RWPE2 (cell line): Measurements from ENCODE around the gene KCNK13.

ENCODE experiments used
- ATAC-seq: fragments of 200-7000 bp; cut with Tn5 transposase; 3 replicates; pipeline ENCODE4 v1.9.1; 2021; ENCODE audit warnings: low read depth
- DNase-seq: peaks from one replicate; pipeline ENCODE4 v3.0.0-alpha.2; 2020; ENCODE audit warnings: low spot score
- H3K27ac ChIP-seq: fragments of 450-650 bp; 2 replicates; pipeline ENCODE4 v1.5.1; 2017; ENCODE audit warnings: mild to moderate bottlenecking; ENCODE audit not compliant: poor library complexity, severe bottlenecking
- H3K27me3 ChIP-seq: fragments of 250-450 bp; sonication (Bioruptor Pico); 2 replicates; pipeline ENCODE4 v1.5.1; 2021; ENCODE audit warnings: mild to moderate bottlenecking, moderate library complexity; ENCODE audit not compliant: insufficient read depth, poor library complexity, severe bottlenecking
- H3K36me3 ChIP-seq: fragments of 250-450 bp; sonication (Bioruptor Pico); 2 replicates; pipeline ENCODE4 v1.5.1; 2020; ENCODE audit warnings: low read depth, mild to moderate bottlenecking, moderate library complexity
- H3K4me1 ChIP-seq: fragments of 250-450 bp; sonication (Bioruptor Pico); 2 replicates; pipeline ENCODE4 v1.5.1; 2021; ENCODE audit warnings: mild to moderate bottlenecking, moderate library complexity; ENCODE audit not compliant: insufficient read depth, poor library complexity, severe bottlenecking
- H3K4me3 ChIP-seq: fragments of 250-450 bp; sonication (Bioruptor Pico); 2 replicates; pipeline ENCODE4 v1.5.1; 2021; ENCODE audit warnings: mild to moderate bottlenecking, moderate library complexity; ENCODE audit not compliant: severe bottlenecking
- H3K9me3 ChIP-seq: fragments of 250-450 bp; sonication (Bioruptor Pico); 2 replicates; pipeline ENCODE4 v1.5.1; 2021; ENCODE audit warnings: mild to moderate bottlenecking, moderate library complexity; ENCODE audit not compliant: severe bottlenecking
- TF ChIP-seq, protein P1 (sequence below): fragments of 450-650 bp; IDR thresholded peaks from one replicate; pipeline ENCODE4 v1.5.1; 2017; ENCODE audit warnings: mild to moderate bottlenecking, moderate library complexity; ENCODE audit not compliant: poor library complexity, severe bottlenecking

KCNK13 gene

DNA sequence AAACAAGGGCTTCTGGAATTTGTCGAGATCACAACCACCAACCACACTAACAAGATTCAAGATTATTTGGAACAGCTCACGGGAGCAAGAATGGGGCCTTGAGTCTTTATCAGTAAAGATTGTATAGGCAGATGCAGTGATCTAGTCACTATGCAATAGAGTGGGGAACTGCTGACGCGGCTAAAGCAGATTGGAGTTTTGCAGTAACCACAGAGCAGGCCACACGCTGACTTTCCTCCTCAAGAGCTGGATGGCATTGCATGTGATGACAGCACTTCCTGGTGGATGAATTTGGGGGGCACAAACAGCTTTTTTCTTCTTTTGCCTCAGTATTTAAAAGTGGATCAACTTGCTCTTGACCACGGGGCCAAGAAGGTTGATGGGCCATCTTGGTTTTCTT lies 46.0 kb downstream of the KCNK13 start:
- Histone ChIP-seq H3K36me3 (no peaks in the 10 kb centered on the region), H3K9me3 (no peaks in the 10 kb centered on the region), H3K27me3 (no peaks in the 10 kb centered on the region), H3K4me3 (no peak overlapping the region), H3K4me1 (peaks cover 10% of the 10 kb centered on the region), H3K27ac (no peak overlapping the region)
- no peak for ATAC-seq
- no peak for DNase-seq
- TF ChIP-seq, protein P1, sequence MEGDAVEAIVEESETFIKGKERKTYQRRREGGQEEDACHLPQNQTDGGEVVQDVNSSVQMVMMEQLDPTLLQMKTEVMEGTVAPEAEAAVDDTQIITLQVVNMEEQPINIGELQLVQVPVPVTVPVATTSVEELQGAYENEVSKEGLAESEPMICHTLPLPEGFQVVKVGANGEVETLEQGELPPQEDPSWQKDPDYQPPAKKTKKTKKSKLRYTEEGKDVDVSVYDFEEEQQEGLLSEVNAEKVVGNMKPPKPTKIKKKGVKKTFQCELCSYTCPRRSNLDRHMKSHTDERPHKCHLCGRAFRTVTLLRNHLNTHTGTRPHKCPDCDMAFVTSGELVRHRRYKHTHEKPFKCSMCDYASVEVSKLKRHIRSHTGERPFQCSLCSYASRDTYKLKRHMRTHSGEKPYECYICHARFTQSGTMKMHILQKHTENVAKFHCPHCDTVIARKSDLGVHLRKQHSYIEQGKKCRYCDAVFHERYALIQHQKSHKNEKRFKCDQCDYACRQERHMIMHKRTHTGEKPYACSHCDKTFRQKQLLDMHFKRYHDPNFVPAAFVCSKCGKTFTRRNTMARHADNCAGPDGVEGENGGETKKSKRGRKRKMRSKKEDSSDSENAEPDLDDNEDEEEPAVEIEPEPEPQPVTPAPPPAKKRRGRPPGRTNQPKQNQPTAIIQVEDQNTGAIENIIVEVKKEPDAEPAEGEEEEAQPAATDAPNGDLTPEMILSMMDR, result no peak

- Histone ChIP-seq H3K36me3 (no peaks in the 10 kb centered on the region), H3K4me3 (no peak overlapping the region), H3K27me3 (peaks cover 10% of the 10 kb centered on the region), H3K27ac (no peak overlapping the region), H3K4me1 (peaks cover 10% of the 10 kb centered on the region), H3K9me3 (no peaks in the 10 kb centered on the region)
- peak; percentile 24; the same call in 2 of the 3 replicates for ATAC-seq
- DNase-seq, result no peak
- TF ChIP-seq, protein P1, result peak; percentile 43
Measured at GRCh38 chr14:90109858-90110257, 48.1 kb downstream of the KCNK13 start.

DNA sequence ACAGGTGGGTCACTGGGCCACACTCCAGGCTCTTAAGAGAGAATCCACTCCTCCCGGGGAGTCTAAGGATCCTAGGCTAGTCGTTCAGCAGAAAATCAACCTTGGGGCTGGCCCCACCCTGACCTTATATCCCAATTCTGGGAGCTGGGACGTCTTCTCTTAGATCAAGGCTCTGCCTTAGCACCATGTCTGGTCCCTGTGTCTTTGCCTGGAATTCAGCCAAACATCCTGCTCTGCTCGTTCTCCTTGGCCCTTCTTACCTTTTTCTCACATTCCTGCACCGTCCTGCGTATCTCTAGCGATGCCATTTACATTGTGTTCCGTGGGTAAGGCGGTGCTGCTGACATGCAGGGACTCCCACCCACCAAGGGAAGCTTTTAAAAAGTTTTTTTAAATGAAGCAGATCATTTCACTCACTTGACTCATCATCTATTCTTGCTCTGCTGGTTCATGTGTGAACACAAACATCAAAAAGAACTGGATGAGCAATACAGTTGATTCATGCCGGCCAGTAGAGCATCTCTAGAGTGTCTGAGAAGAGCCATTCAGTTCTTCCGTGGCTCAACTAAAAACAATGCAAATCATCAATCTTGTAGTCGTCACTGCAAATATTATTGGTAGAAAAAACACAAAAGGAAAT lies 50.2 kb downstream of the KCNK13 start:
- TF ChIP-seq, protein P1, result no peak
- no peak overlapping the region for H3K27ac ChIP-seq
- H3K36me3 ChIP-seq, result no peaks in the 10 kb centered on the region
- H3K9me3 ChIP-seq, result no peaks in the 10 kb centered on the region
- no peak overlapping the region for H3K4me3 ChIP-seq
- ATAC-seq, result peak; percentile 98
- H3K27me3 ChIP-seq, result peaks cover 18% of the 10 kb centered on the region
- peaks cover 10% of the 10 kb centered on the region for H3K4me1 ChIP-seq
- no peak for DNase-seq

DNA sequence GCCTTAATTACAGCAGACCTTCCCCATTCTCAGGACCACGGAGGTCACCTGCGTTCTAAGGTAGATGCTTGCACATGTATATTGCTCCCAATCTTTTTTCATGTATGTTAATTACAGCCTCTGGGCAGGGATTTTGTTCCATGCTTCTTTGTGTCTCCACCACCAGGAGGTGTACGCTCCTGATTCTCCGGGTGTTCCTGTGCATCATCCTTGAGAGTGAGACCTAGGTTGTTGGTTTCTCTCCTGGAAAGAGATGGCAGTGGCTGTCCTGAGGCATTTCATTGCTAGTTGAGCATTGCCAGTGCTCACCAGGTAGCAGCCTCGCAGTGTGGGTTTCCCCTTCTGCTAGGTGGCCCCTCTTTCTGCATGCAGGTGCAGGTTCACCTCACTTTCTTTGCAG lies 52.8 kb downstream of the KCNK13 start:
- no peak for ATAC-seq
- H3K27ac ChIP-seq, result no peak overlapping the region
- TF ChIP-seq, protein P1, result no peak
- H3K9me3 ChIP-seq, result no peaks in the 10 kb centered on the region
- DNase-seq, result no peak
- peaks cover 10% of the 10 kb centered on the region for H3K4me1 ChIP-seq
- no peak overlapping the region for H3K4me3 ChIP-seq
- peaks cover 22% of the 10 kb centered on the region for H3K27me3 ChIP-seq
- H3K36me3 ChIP-seq, result no peaks in the 10 kb centered on the region

DNA sequence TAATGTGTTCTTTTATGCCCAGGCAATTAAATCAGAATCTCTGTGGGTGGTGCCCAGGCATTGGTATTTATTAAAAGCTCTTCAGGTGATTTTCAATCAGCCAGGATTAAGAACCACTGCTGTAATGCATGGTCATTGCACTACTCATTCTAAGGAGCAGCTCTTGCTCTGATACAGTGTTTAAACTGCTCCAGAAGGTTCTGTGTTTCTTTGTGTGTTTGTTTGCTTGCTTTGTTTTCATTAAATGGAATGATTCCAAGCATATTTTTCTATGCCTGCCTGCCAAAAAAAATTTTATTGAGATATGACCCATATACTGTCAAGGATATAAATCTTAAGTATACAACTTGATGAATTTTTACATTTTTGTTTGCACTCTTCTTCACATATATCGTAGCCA lies 54.0 kb downstream of the KCNK13 start:
- TF ChIP-seq, protein P1, result no peak

More for the DNA sequence above, 54.0 kb downstream of the KCNK13 start:
- Histone ChIP-seq H3K36me3 (no peaks in the 10 kb centered on the region), H3K4me1 (peaks cover 10% of the 10 kb centered on the region), H3K9me3 (no peaks in the 10 kb centered on the region), H3K4me3 (no peak overlapping the region), H3K27me3 (peaks cover 22% of the 10 kb centered on the region), H3K27ac (no peak overlapping the region)
- ATAC-seq, result no peak
- no peak for DNase-seq
